ENCODE measurements around the gene TP73.

DNA sequence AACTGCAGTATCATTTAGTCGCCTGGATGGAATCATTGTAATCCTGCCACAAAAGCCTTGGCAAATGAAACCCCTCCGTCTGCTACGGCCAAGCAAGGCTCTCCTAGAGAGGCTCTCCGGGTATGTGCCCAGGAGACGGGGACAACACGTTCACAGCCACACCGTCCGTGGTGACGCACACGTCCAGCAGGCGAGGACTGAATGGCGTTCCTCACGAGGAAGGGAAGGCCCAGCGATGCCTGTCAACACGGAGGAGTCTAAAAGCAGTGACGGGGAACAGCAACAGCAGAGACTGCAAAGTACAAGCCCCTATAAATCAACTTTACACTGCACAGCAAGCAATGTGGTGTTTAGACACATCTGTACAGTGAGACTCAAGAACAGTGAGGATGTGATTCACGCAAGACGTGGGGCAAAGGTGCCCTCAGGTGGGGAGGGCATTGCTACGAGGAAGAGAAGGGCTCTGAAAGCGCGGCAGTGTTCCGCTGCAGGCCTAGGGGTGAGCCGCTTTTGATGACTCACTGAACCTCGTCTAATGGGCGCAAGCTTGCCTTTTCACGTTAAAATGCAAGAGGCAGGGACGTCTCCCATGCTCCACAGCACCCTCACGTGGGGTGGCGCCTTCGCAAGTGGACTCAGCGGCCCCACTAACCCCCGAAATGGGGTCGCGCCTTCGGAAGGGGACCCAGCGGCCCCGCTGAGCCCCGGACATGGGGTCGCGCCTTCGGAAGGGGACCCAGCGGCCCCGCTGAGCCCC, 9.2 kb upstream of the TP73 start:
- TF ChIP-seq TARDBP (IDR thresholded peaks at IDR 0.05), result no peak
- no peak for TF ChIP-seq SP1 (IDR thresholded peaks at IDR 0.05)

Data from HEK293T (cell line).